Activated CD4-positive, alpha-beta T cell treated with anti-CD3 and anti-CD28 coated beads, Interleukin-2, amount 50 U/mL, for 4 hours (primary cell): ENCODE measurements around the gene F2RL3.

Experiments
- DNase-seq, 2 experiments: peaks; one replicate each; pipeline ENCODE4 v3.0.0-alpha.2; 2020

F2RL3 gene

GRCh38 chr19:16896146-16897028 is 7.6 kb downstream of the F2RL3 start:
- no peak for DNase-seq

GRCh38 chr19:16897029-16897855 is 8.4 kb downstream of the F2RL3 start:
- peak; percentile 42 to 52 for DNase-seq

- no peak for DNase-seq
These were observed 9.0 kb downstream of the F2RL3 start for GRCh38 chr19:16897856-16898161.

- DNase-seq = no peak
These were observed 9.7 kb downstream of the F2RL3 start for GRCh38 chr19:16898361-16899015.

GRCh38 chr19:16899566-16900075 is 10.8 kb downstream of the F2RL3 start:
- DNase-seq = no peak

- DNase-seq = no peak
These were observed 12.8 kb downstream of the F2RL3 start for GRCh38 chr19:16901491-16902175.

GRCh38 chr19:16902545-16902944 is 13.7 kb downstream of the F2RL3 start:
- no peak for DNase-seq

GRCh38 chr19:16903347-16903746 is 14.5 kb downstream of the F2RL3 start:
- no peak for DNase-seq

GRCh38 chr19:16904599-16904998 is 15.8 kb downstream of the F2RL3 start:
- DNase-seq = no peak

- DNase-seq = no peak
These were observed 20.0 kb downstream of the F2RL3 start for GRCh38 chr19:16908759-16909158.

GRCh38 chr19:16911046-16911445 is 22.2 kb downstream of the F2RL3 start:
- no peak for DNase-seq

GRCh38 chr19:16912780-16913179 is 24.0 kb downstream of the F2RL3 start:
- no peak for DNase-seq

- DNase-seq = no peak
These were observed 25.6 kb downstream of the F2RL3 start for GRCh38 chr19:16914421-16914820.

GRCh38 chr19:16915135-16915534 is 26.3 kb downstream of the F2RL3 start:
- no peak for DNase-seq

- DNase-seq = no peak
These were observed 26.9 kb downstream of the F2RL3 start for GRCh38 chr19:16915734-16916133.

GRCh38 chr19:16917401-16917800 is 28.6 kb downstream of the F2RL3 start:
- DNase-seq = no peak

GRCh38 chr19:16919496-16919895 is 30.7 kb downstream of the F2RL3 start:
- DNase-seq = no peak

GRCh38 chr19:16920816-16921529 is 32.2 kb downstream of the F2RL3 start:
- DNase-seq = no peak

- DNase-seq = no peak
These were observed 33.2 kb downstream of the F2RL3 start for GRCh38 chr19:16921766-16922591.

- DNase-seq = no peak
These were observed 33.8 kb downstream of the F2RL3 start for GRCh38 chr19:16922592-16922934.

GRCh38 chr19:16922949-16923348 is 34.1 kb downstream of the F2RL3 start:
- DNase-seq = no peak
